Stimulated activated CD4-positive, alpha-beta T cell treated with anti-CD3 and anti-CD28 coated beads, Interleukin-2, amount 100 ng/mL, for 4 hours (primary cell): ENCODE measurements around the gene CACNA2D3.
"Not testable (repeated sequence)": the region's sequence is repeated elsewhere in the genome, so short reads cannot be mapped to it uniquely, and the experiment has no call there.

ENCODE experiments used
- DNase-seq: peaks from one replicate; pipeline ENCODE4 v3.0.0-alpha.2; 2020; ENCODE audit warnings: low read depth

The CACNA2D3 gene

DNA sequence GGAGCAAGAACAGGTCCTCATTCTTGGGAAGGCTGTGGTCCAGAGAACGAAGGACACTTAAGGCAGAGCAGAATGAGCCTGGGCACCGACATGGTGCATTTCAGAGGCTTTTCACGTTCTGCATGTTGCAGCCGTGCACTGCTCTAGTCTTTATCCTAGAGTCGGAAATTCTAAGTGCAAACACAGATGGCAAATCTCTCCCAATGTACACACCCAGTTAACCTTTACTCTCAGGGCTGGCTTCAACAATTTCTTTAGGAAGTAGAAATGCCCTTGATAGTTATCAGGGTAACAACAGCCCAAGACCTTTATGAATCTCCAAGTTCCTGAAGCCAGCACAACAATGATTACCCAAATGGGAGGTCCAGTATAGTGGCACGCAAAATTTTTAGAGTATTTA lies 844.6 kb downstream of the CACNA2D3 start:
- DNase-seq = no peak

GRCh38 chr3:54967731-54968161 lies 845.4 kb downstream of the CACNA2D3 start:
- DNase-seq = no peak

- no peak for DNase-seq
Measured at GRCh38 chr3:54968546-54969172, 846.3 kb downstream of the CACNA2D3 start.

GRCh38 chr3:54969652-54970051 lies 847.3 kb downstream of the CACNA2D3 start:
- DNase-seq = no peak

GRCh38 chr3:54970895-54971294 lies 848.5 kb downstream of the CACNA2D3 start:
- no peak for DNase-seq

- no peak for DNase-seq
Measured at GRCh38 chr3:54977439-54977838, 855.1 kb downstream of the CACNA2D3 start.

DNA sequence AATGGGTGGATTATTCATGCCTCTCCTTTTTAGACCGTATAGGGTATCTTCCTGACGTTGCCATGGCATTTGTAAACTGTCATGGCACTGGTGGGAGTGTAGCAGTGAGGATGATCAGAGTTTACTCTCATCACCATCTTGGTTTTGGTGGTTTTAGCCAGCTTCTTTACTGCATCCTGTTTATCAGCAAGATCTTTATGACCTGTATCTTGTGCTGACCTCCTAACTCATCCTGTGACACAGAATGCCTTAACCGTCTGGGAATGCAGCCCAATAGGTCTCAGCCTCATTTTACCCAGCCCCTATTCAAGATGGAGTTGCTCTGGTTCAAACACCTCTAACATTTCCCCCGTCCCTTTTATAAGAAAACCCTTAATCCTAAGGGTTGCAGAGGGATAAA lies 855.6 kb downstream of the CACNA2D3 start:
- not testable (repeated sequence) for DNase-seq

- DNase-seq = no peak
Measured at GRCh38 chr3:54982807-54983206, 860.5 kb downstream of the CACNA2D3 start.

- DNase-seq = no peak
Measured at GRCh38 chr3:54983266-54984099, 861.1 kb downstream of the CACNA2D3 start.

DNA sequence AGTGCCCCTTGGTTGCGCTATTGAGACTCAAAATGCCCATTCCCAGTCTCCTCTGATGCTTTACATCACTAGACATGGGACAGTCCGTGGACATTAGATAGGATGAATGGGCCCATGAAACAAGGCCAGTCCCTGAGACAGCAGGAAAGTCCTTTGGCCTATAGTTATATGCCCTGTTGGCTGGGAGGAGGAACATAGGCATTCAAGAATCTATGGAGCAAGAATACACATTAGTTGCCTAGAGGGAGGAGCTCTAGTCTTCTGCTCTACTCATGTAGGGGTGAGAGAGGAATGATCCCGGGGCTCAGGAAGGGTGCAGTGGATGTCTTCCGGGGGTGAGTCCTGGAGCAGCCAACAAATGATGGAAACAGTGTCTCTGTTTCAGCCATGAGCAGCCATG lies 863.5 kb downstream of the CACNA2D3 start:
- DNase-seq = no peak

- no peak for DNase-seq
Measured at GRCh38 chr3:54986294-54986693, 863.9 kb downstream of the CACNA2D3 start.

- no peak for DNase-seq
Measured at GRCh38 chr3:54987719-54988118, 865.4 kb downstream of the CACNA2D3 start.

DNA sequence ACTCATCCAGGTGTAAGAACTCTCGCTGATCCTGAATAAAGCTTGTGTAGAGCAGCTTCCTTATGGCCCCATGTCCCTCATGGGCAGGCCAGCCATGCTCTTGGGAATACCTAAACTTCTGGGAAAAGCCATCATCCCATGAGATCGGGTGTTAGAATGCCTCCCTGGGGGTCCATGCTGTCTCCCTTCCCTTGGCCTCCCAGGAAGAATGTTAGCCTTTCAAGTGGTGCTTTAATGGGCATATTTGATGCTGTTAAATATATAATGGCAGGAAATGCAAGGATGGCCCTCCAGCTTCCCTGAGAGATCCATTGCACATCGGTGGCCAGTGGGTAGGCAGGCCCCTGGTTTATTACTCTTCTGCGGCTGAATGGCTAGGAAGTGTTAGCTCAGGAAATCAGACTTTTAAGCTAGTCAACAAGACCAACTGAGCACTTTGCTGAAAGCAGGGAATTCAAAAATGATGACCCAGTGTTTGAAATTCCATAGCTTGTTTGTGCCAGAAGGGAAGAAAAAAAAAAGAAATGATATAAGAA lies 866.0 kb downstream of the CACNA2D3 start:
- no peak for DNase-seq

DNA sequence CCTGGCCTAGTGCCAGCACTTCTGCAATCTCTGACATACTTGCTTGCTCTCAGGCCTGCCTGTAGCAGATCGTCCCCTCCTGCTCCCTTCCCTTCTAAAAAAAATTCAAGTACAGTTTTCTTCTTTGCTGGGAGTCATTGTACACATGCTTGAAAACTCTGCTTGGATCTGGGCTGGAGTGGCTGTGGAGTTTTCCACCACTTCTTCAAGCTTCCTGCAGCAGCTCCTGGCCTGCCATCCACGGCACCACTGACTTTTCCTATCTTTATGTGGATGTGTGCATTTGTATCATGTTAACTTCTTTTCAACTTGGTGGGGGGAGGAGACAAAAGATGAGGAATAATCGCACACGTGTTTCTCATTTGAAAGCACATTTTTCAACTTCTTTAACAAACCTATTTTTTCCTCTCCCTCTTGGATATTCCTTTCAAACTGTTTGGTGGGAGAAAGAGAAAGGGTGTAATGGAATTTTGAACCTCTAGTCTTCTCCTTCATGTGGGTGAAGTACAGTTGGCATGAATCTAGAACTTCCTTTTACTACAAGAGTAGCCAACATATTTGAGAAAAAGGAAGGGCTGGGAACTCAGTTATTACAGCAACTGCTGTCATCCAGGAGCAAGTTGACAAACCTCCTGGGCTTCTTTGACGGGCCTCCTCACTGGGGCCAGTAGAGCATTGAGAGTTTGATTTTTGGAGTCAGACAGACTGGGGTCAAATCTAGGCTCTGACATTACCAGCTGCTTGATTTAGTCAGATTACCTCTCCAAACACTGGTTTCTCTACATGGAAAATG lies 866.7 kb downstream of the CACNA2D3 start:
- no peak for DNase-seq

- DNase-seq = no peak
Measured at GRCh38 chr3:54994111-54994513, 871.8 kb downstream of the CACNA2D3 start.

- no peak for DNase-seq
Measured at GRCh38 chr3:54999159-54999558, 876.8 kb downstream of the CACNA2D3 start.

DNA sequence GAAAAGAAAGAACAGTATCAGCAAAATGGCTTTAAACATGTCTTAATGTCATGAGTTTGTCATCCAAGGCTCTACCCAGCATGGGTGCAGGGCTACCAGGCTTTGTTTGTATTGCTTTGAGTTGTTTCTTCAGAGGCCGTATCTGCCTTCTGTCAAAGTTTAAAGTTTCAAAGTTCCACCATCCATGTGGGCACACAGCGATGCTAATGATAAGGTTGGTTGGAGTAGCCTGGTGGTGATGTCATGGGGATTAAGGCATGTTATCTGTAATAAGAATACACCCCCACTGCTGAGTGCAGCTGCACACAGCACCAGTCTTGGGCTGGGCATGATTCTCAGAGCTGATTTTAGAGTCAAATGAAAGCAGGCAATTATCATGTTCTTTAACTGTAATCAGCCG lies 877.5 kb downstream of the CACNA2D3 start:
- DNase-seq = no peak

DNA sequence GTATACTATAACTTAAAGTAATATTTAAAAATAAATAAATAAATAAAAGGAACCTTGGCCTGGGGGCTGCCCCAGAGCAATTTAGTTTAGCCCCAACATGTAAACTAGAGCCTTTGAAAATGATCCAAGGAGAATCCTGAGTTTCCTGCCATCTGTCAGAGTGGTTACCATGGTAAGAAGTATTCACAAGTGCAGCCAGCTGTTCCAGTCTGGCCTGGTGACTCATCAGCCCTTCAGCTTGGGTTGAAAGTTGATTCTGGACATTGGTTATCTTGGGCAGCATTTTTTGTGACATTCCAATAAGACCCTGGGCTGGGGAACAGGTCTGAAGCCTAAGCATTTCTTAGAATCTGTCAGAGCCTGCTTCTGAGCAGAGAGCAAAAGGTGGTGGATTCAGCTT lies 878.2 kb downstream of the CACNA2D3 start:
- DNase-seq = no peak

DNA sequence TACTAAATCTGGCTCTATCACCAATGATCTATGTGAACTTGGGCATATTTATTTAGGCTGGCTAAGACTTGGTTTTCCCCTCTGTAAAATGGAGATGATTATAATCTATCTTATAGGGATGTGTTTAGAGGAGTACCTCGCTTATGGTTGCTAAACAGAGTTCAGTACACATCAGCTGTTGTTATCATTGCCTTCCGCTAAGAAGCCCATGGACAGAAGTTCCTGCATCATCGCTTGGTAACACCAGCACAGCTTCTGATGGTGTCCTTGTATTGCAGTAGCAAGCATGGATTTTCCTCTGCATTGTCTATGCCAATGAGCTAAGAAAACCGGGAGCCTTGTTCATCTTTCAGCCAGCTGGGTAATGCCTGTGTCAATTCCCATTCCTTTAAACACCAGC lies 878.6 kb downstream of the CACNA2D3 start:
- DNase-seq = no peak

GRCh38 chr3:55002416-55002930 lies 880.1 kb downstream of the CACNA2D3 start:
- no peak for DNase-seq

- DNase-seq = no peak
Measured at GRCh38 chr3:55006244-55006676, 883.9 kb downstream of the CACNA2D3 start.

DNA sequence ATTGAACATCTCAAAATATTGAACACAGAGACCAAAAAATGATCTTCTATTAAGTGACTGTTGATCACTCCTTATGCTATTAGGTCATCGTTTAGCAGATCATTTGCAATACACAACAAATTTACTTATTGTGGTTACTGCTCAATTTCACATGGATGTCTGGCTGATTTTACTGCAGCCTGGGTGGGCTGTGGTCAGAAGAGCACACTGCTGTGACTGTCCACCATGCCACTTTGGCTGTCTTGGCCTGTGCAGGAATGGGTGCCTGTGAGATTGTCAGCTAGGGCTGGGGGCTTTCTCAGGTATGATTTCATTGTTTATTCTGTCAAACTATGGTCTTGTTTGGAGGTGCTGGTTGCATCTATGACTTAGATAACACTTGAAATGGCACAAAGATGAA lies 885.6 kb downstream of the CACNA2D3 start:
- no peak for DNase-seq
